ENCODE data around the gene TRAPPC12.
A peak's percentile ranks its signal among the peaks of the same experiment; 100 is the strongest.
"Not testable (repeated sequence)": the region's sequence is repeated elsewhere in the genome, so short reads cannot be mapped to it uniquely, and the experiment has no call there.

Gene TRAPPC12

DNA sequence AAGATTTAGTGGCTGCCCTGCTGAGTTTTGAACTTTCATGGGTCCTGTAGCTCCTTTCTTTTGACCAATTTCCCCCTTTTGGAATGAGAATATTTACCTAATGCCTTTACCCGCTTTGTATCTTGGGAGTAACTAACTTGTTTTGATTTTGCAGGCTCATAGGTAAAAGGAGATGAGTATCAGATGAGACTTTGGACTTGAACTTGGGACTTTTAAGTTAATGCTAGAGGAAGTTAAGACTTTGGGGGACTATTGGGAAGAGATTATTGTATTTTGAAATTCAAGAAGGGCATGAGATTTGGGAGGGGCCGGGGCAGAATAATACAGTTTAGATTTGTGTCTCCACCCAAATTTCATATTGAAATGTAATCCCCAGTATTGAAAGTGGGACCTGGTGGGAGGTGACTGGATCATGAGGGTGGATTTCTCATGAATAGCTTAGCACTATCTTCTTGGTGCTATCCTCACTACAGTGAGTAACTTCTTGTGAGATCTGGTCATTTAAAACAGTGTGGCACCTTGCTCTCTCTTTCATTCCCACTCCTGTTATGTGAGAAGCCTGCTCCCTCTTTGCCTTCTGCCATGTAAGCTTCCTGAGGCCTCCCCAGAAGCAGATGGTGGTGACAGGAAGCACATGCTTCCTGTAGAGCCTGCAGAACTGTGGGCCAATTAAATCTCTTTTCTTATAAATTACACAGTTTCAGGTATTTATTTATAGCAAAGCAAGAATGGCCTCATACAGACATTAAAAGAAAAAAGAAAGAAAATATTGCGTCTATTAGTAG lies 133.7 kb downstream of the TRAPPC12 start:
- DNase-seq (ENCODE audit: low read depth) = no peak

DNA sequence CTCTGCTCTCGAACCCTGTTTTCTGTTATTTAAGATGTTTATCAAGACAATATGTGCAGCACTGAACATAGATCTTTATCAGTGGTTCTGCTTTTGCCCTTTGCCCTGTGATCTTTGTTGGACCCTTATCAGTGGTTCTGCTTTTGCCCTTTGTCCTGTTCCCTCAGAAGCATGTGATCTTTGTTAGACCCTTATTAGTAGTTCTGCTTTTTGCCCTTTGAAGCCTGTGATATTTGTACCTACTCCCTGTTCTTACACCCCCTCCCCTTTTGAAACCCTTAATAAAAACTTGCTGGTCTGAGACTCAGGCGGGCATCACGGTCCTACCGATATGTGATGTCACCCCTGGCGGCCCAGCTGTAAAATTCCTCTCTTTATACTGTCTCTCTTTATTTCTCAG lies 135.9 kb downstream of the TRAPPC12 start:
- not testable (repeated sequence) for DNase-seq (ENCODE audit: low read depth)

DNA sequence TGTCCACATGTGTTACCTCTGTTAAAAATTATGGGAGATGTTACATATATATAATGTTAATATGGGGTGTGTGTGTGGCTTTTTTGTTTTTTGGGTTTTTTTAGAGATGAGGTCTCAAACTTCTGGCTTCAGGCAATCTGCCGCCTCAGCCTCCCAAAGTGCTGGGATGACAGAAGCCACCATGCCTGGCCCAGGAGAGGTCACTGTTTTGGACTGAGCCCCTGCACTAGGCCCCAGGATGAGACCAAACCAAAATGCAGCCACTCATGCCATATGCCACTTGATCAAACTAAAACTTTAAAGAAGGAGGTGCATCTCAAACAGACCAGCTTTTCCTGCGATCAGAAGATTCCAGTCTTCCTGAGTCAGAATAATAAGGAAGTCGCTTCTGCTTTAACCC lies 137.3 kb downstream of the TRAPPC12 start:
- no peak for DNase-seq (ENCODE audit: low read depth)

DNA sequence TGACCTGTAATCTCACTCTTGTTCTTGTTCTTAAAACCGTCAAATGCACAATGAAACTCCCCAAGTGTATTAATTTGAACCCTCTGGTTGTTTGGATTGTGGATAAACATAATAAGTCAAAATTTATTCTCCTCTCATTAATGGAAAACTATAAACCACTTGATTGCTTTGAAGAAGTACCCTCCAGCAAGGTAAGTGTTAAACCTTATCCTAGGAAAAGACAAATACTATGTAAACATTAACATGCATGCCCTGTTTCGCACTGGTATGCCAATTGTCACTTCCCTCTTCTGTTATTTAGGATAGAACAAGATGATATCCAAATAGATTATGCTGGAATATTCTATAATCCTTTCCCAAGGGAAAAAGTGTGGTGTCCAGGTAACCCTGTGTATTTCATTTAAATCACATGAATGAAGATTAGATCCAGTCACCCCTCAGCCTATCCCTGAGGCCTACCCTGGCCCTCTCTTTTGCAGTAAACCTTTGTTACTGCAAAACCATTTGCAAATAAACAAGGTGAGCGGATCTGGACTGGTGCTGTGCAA lies 138.5 kb downstream of the TRAPPC12 start:
- no peak for DNase-seq (ENCODE audit: low read depth)

DNA sequence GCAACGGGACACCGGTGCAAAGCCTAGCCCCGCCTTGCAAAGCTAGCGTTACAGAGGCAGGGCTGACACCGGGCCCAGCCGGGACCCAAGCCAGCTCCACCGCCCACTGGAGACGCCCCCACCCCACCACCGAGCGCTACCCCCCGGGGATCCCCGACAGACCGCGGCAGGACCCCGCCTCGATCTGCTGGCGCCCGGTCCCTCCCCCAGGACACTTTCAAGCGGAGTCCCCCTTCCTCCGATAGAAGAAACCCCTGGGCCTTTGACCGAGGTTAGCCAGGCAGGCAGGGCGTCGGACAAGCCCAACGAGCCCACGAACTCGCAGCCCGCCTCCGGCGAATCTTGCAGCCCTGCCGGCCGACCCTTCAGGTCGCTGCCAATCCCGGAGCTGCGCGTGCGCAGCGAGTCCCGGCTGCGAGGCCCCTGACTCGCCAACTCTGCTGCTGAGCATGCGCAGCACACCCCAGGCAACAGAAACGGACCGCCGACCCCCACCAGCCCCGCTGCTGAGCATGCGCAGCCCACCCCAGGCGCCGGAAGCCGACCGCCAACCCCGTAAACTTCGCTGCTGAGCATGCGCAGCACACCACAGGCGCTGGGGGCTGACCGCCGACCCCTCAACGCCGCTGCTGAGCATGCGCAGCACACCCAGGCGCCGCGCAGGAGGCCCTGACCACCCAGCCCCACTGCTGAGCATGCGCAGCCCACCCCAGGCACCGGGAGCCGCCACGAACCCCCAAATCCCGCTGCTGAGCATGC lies 139.2 kb downstream of the TRAPPC12 start:
- peak; percentile 99 for DNase-seq (ENCODE audit: low read depth)

DNA sequence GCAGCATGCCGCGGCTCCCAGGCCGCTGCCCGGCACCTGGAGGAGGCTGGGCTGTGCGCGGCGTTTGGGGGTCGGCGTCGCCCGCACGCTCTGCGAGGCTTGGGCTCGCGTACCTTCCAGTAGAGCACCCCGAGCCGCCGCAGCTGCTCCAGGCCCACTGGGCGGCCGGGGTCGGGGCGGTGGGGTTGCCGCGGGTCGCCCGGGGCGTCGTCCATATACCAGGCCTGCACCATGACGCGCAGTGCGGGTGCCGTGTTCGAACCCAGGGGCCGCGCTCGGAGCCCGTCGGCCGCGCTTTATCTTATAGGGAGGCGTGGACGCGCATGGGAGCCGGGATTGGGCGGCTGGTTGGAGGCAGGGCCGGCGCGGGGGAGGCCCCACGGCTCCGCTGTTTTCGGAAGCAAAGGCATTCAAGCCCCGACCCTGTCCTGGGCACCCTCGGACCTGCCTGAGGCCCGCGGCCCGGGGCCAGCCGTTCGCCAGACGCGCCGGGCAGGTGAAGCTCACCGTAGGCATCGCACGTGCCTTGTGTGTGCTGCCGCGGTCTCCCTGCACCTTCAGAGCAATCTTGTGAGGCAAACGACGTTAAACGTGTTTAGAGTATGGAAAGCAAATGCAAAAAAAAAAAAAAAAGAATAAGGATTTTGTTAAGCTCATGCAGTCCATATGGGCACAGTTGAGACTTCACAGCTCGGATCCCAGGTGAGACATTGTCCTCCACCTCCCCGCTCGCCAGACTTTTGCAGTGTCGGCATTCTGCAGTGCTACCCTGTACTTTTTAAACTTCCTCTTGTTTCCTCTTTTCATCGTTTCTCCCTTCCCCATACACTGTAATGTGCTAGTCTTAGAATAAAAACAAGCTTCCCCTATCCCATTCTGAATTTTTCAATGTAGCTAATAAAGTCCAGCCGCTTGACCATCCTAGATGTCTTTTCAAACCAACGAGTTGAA lies 140.0 kb downstream of the TRAPPC12 start, which contains the start of gene ADI1:
Gene ADI1 (minus strand): TSS at position 277 of the 951 bp plus-strand sequence. CDS start 44 bp downstream, at position 233.
- DNase-seq (ENCODE audit: low read depth) = peak; percentile 58

DNA sequence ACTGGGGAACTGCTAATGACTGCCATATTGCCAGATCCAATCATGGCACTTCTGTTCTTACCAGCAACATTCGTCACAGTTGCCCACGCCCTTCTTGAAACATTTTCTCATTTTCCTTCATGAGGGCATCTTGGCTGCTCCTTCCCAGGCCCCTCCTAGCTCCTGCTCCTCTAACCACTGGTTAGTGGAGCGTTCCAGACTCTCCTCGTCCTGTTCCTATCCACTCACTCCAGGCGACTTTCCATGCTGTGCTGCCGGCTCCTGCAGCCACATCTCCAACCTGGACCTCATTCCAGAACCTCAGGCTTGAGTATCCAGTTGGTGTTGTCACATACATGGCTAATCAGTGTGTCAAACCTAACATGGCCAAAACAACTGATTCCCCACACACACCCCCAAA lies 141.1 kb downstream of the TRAPPC12 start:
- no peak for DNase-seq (ENCODE audit: low read depth)

DNA sequence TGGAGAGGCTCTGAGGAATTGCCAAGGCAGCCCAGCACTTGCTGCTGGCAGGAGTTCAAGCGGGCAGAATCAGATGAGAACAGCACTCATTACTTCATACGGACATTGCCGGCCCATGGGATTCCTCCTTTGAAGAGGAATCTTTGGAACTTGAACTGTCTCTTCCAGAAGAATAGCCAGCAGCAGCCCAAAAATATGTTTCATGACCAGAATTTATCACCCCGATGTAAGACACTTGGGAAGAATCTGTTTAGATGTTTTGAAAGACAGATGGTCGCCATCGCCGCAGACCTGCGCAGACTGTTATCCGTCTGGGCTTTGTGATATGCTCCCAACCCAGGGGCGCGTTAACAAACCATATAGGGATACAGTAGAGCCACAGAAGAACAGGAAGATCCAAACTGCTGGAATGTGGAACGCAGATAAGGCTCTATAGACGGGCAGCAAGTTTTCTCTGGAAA lies 143.5 kb downstream of the TRAPPC12 start:
- no peak for DNase-seq (ENCODE audit: low read depth)

DNA sequence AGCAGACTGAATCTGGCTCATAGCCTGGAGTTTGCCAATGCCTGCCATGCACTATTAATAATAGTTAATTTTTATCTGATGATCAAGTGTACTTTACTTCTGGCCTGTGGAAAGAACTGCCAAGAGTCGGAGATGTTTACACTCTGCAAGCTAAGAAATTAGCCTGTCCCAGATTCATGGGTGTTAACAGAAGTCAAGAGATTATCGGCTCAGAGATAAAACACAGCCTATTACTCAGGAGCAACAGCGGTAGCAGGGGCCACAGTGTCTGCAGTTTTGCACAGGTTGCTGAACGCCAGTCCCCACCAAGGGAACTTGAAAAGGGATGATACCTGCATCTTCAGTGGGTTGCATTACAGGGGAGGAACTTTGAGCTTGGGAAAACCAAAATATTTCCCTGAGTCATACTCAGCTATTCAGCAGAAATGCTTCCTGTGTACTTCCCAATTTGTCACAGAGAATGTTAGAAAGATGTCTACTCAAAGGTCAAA lies 144.1 kb downstream of the TRAPPC12 start:
- no peak for DNase-seq (ENCODE audit: low read depth)

DNA sequence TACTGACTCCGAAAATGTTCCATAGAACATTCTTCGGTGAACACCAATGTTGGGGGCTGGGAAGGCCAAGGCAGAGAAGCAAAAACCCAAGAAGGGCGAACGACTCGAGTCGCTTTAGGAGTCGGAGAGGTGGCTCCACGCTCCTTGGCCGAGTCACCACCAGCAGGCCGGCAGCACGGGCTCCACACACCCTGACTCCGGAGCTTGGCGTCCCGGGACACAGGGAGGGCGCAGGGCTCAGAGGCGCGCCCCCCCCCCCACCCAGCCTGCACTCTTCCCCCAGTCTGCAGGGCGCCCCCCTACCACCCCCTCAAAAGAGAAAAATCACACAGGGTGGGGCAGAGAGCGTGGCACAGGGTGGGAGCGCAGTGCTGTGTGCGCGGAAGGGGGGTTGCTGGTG lies 147.4 kb downstream of the TRAPPC12 start:
- DNase-seq (ENCODE audit: low read depth) = no peak

DNA sequence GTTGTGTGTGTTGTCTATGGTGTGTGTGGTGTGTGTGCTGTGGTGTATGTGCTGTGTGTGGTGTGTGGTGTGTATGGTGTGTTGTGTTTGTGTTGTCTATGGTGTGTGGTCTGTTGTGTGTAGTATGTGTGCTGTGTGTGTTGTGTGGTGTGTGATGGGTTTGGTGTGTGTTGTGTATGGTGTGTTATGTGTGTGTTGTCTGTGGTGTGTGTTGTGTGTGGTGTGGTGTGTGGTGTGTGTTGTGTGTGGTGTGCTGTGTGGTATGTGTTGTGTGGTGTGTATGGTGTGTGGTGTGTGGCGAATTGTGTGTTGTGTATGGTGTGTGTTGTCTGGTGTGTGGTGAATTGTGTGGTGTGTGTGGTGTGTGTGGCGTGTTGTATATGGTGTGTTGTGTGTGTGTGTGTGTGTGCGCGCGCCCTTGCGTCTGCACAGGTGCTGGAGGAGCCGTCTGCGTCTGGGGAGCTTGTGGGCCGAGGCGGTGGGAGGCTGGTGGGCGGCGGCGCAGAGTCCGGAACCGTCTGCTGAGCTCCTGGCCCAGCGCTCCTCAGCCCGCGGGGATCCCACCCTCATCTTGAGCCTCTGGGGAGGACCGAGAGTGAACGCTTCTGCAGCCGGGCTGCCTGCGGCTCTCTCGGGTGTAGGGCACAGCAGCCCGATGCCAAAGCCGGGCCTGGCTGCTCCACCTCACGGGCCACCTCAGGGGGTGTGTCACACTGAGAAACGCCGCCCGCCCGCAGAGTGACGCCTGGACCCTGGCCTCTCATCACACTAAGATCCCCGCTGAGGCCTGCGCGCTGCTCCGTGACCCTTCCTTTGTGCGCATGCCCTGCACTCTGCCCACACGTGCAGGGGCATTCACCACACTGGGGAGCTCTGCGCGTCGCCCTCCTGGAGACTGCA lies 148.6 kb downstream of the TRAPPC12 start:
- no peak for DNase-seq (ENCODE audit: low read depth)
